WTC11 (cell line): ENCODE measurements around the gene SOX9. TPM values are rescaled to one million over a fixed set of nuclear protein-coding genes. Genes with fewer than 3 reads are reported as not detected.

Source experiments
- ATAC-seq: fragments of 200-7000 bp; cut with Tn5 transposase; 2 replicates; pipeline ENCODE4 v1.10.0; 2021; ENCODE audit warnings: mild to moderate bottlenecking, moderate library complexity
- CTCF ChIA-PET: fragments of 300-600 bp; sonication (Branson Sonifier 250); formaldehyde crosslinking; loops from one replicate; lab custom pipeline; 2021; ENCODE audit warnings: antibody characterized with exemption; lab: Charles Lee
- POLR2A ChIA-PET: fragments of 350-600 bp; sonication (Branson Sonifier 250); formaldehyde crosslinking; loops from one replicate; lab custom pipeline; 2021; ENCODE audit warnings: antibody characterized with exemption; lab: Charles Lee
- DNase-seq: peaks from one replicate; pipeline ENCODE4 v3.0.0; 2021; ENCODE audit warnings: low spot score
- H3K27ac Mint-ChIP-seq: 2 replicates; pipeline ENCODE4 v1.8.0; 2021; ENCODE audit warnings: mixed read lengths
- H3K27me3 Mint-ChIP-seq: 2 replicates; pipeline ENCODE4 v1.8.0; 2021; ENCODE audit warnings: low read depth, mild to moderate bottlenecking, moderate library complexity, mixed read lengths
- H3K36me3 Mint-ChIP-seq: 2 replicates; pipeline ENCODE4 v1.8.0; 2021; ENCODE audit warnings: mixed read lengths
- H3K4me1 Mint-ChIP-seq: 2 replicates; pipeline ENCODE4 v1.8.0; 2022; ENCODE audit warnings: mixed read lengths
- H3K4me3 Mint-ChIP-seq: 2 replicates; pipeline ENCODE4 v1.8.0; 2021; ENCODE audit warnings: mild to moderate bottlenecking, moderate library complexity, mixed read lengths
- H3K9me3 Mint-ChIP-seq: 2 replicates; pipeline ENCODE4 v1.8.0; 2021; ENCODE audit warnings: mixed read lengths
- ATF3 ChIP-seq: sonication (generic); formaldehyde crosslinking; conservative IDR thresholded peaks from 2 replicates; pipeline ENCODE4 v1.8.1; 2022; ENCODE audit warnings: mild to moderate bottlenecking, missing genetic modification reagents
- CREM ChIP-seq: sonication (generic); formaldehyde crosslinking; IDR thresholded peaks from 2 replicates; pipeline ENCODE4 v1.8.1; 2022; ENCODE audit warnings: mild to moderate bottlenecking, missing genetic modification reagents, moderate library complexity
- CTCF ChIP-seq: fragments of 200-600 bp; IDR thresholded peaks from 2 replicates; pipeline ENCODE4 v1.8.0; 2022; ENCODE audit warnings: antibody characterized with exemption
- E2F1 ChIP-seq: sonication (generic); formaldehyde crosslinking; IDR thresholded peaks from 2 replicates; pipeline ENCODE4 v1.8.0; 2022; ENCODE audit warnings: mild to moderate bottlenecking, missing genetic modification reagents
- EMX1 ChIP-seq: fragments of 250-450 bp; sonication (Bioruptor Pico); IDR thresholded peaks from 2 replicates; pipeline ENCODE4 v1.8.0; 2021; ENCODE audit warnings: mild to moderate bottlenecking
- GABPB1 ChIP-seq: sonication (generic); formaldehyde crosslinking; IDR thresholded peaks from 2 replicates; pipeline ENCODE4 v1.8.1; 2023; ENCODE audit warnings: mild to moderate bottlenecking, missing genetic modification reagents
- OVOL2 ChIP-seq: fragments of 250-450 bp; sonication (Bioruptor Pico); IDR thresholded peaks from 2 replicates; pipeline ENCODE4 v1.9.0; 2021; ENCODE audit warnings: mild to moderate bottlenecking, borderline replicate concordance
- RELA ChIP-seq: sonication (generic); formaldehyde crosslinking; IDR thresholded peaks from 2 replicates; pipeline ENCODE4 v1.8.1; 2022; ENCODE audit warnings: missing genetic modification reagents, mild to moderate bottlenecking, borderline replicate concordance
- ZBTB43 ChIP-seq: sonication (generic); formaldehyde crosslinking; IDR thresholded peaks from 2 replicates; pipeline ENCODE4 v1.8.1; 2023; ENCODE audit warnings: mild to moderate bottlenecking, missing genetic modification reagents
- ZNF317 ChIP-seq: sonication (generic); formaldehyde crosslinking; IDR thresholded peaks from 2 replicates; pipeline ENCODE4 v1.8.1; 2023; ENCODE audit warnings: low read depth, mild to moderate bottlenecking, moderate library complexity, missing genetic modification reagents, borderline replicate concordance
- ZNF416 ChIP-seq: fragments of 250-450 bp; sonication (Bioruptor Pico); IDR thresholded peaks from 2 replicates; pipeline ENCODE4 v1.9.0; 2021; ENCODE audit warnings: mild to moderate bottlenecking, inconsistent platforms
- ZNF512 ChIP-seq: sonication (generic); formaldehyde crosslinking; IDR thresholded peaks from 2 replicates; pipeline ENCODE4 v1.8.1; 2022; ENCODE audit warnings: missing genetic modification reagents, borderline replicate concordance
- total RNA-seq: library from RNA; stranded (reverse); gene quantifications from 3 replicates; pipeline ENCODE4 v1.2.3, GENCODE V29; 2021

The SOX9 gene
- total RNA-seq, 1 experiment from 2014 or later = 8.1 TPM

GRCh38 chr17:72110231-72110941 lies 10.4 kb upstream of the SOX9 start:
- Mint-ChIP-seq H3K4me3 (no peak overlapping the region), H3K27ac (no peak overlapping the region), H3K4me1 (peaks cover 57% of the 10 kb centered on the region), H3K9me3 (no peaks in the 10 kb centered on the region), H3K36me3 (no peaks in the 10 kb centered on the region), H3K27me3 (peaks cover 34% of the 10 kb centered on the region)
- POLR2A ChIA-PET = interaction anchor here (1.6 kb wide), 1 partner anchor 10 kb away, joined by 4 read pairs; the partner anchor contains the start of gene SOX9
- no peak for DNase-seq
- no peak for TF ChIP-seq RELA
- no peak for ATAC-seq
- CTCF ChIA-PET = no interaction called here

- no peak overlapping the region for H3K27ac Mint-ChIP-seq
- peaks cover 56% of the 10 kb centered on the region for H3K4me1 Mint-ChIP-seq
- DNase-seq (no peak), ATAC-seq (no peak)
- no peak for TF ChIP-seq OVOL2 (CRISPR knock-in tag)
- no peak for TF ChIP-seq E2F1 (CRISPR knock-in tag)
- no peak for TF ChIP-seq ZNF416
- no peak for TF ChIP-seq GABPB1 (CRISPR knock-in tag)
- TF ChIP-seq ZNF512 (CRISPR knock-in tag) = no peak
- TF ChIP-seq EMX1 = no peak
- H3K27me3 Mint-ChIP-seq = peaks cover 40% of the 10 kb centered on the region
- ChIA-PET POLR2A (interaction anchor here (1.6 kb wide), 1 partner anchor 10 kb away, joined by 4 read pairs; the partner anchor contains the start of gene SOX9), CTCF (no interaction called here)
- no peaks in the 10 kb centered on the region for H3K36me3 Mint-ChIP-seq
- H3K4me3 Mint-ChIP-seq = no peak overlapping the region
- H3K9me3 Mint-ChIP-seq = no peaks in the 10 kb centered on the region
Observed at GRCh38 chr17:72110942-72111318, 9.9 kb upstream of the SOX9 start.

GRCh38 chr17:72111336-72111923 lies 9.4 kb upstream of the SOX9 start:
- DNase-seq = no peak
- ChIA-PET POLR2A (interaction anchor here (0.7 to 1.6 kb wide), 2 partner anchors 9 to 399 kb away, joined by 3 to 4 read pairs; partner anchors contain the start of gene SOX9), CTCF (no interaction called here)
- no peaks in the 10 kb centered on the region for H3K9me3 Mint-ChIP-seq
- TF ChIP-seq ATF3 (CRISPR knock-in tag) (no peak), CREM (no peak), ZNF317 (CRISPR knock-in tag) (no peak), CTCF (no peak), ZBTB43 (CRISPR knock-in tag) (no peak)
- TF ChIP-seq, all 79 proteins: peak for 0
- Mint-ChIP-seq H3K27ac (no peak overlapping the region), H3K4me3 (no peak overlapping the region), H3K27me3 (peaks cover 45% of the 10 kb centered on the region), H3K4me1 (peaks cover 55% of the 10 kb centered on the region), H3K36me3 (no peaks in the 10 kb centered on the region)
- no peak for ATAC-seq
